OCI-LY3 (cell line): ENCODE measurements around the gene GUCD1.

Experiments
- H2AFZ ChIP-seq: fragments of 200-600, 300-600 bp; shearing (Covaris generic); 2 replicates; pipeline ENCODE4 v1.6.0; 2014; ENCODE audit warnings: antibody characterized with exemption, low read depth, low read length
- H3K27ac ChIP-seq: fragments of 200-600, 300-600 bp; sonication (generic); 2 replicates; pipeline ENCODE4 v1.5.1; 2014; ENCODE audit warnings: mild to moderate bottlenecking, low read length, moderate library complexity, mixed read lengths
- H3K27me3 ChIP-seq: fragments of 200-600, 300-600 bp; sonication (generic); 2 replicates; pipeline ENCODE4 v1.6.1; 2014; ENCODE audit warnings: low read depth, low read length, mixed read lengths
- H3K36me3 ChIP-seq: fragments of 200-600, 300-600 bp; sonication (generic); replicated peaks from 2 replicates; pipeline ENCODE3; 2014; ENCODE audit warnings: low read depth, low read length, mixed read lengths
- H3K4me1 ChIP-seq: fragments of 300-600, 200-600 bp; sonication (generic); 2 replicates; pipeline ENCODE4 v1.6.1; 2014; ENCODE audit warnings: low read length, mixed read lengths
- H3K4me2 ChIP-seq: fragments of 200-600, 300-600 bp; sonication (generic); 2 replicates; pipeline ENCODE4 v1.6.1; 2014; ENCODE audit warnings: low read length, mixed read lengths
- H3K4me3 ChIP-seq: fragments of 300-600, 200-600 bp; sonication (generic); 2 replicates; pipeline ENCODE4 v1.5.1; 2014; ENCODE audit warnings: antibody characterized with exemption, mild to moderate bottlenecking, low read length, moderate library complexity
- H3K79me2 ChIP-seq: fragments of 300-600, 200-600 bp; shearing (Covaris generic); 2 replicates; pipeline ENCODE4 v1.6.1; 2014; ENCODE audit warnings: mild to moderate bottlenecking, low read length, mixed read lengths
- H3K9ac ChIP-seq: fragments of 300-600, 200-600 bp; shearing (Covaris generic); 2 replicates; pipeline ENCODE4 v1.6.0; 2014; ENCODE audit warnings: mild to moderate bottlenecking, low read length, moderate library complexity
- H3K9me3 ChIP-seq: fragments of 200-600, 300-600 bp; shearing (Covaris generic); 2 replicates; pipeline ENCODE4 v1.6.1; 2014; ENCODE audit warnings: low read length, mixed read lengths; ENCODE audit not compliant: insufficient read depth
- H4K20me1 ChIP-seq: fragments of 200-600, 300-600 bp; sonication (generic); 2 replicates; pipeline ENCODE4 v1.6.1; 2016; ENCODE audit warnings: low read length, mixed read lengths; ENCODE audit not compliant: insufficient read depth
- EZH2phosphoT487 ChIP-seq: fragments of 200-600 bp; shearing (Covaris generic); IDR thresholded peaks from 2 replicates; pipeline ENCODE4 v1.6.1; 2018; ENCODE audit warnings: antibody characterized with exemption, mixed run types, low read depth
- TF ChIP-seq, protein P1 (sequence below): fragments of 200-600, 300-600 bp; sonication (generic); IDR thresholded peaks from 2 replicates; pipeline ENCODE4 v1.5.1; 2014; ENCODE audit warnings: antibody characterized with exemption, low read length, low read depth

GUCD1 gene

DNA sequence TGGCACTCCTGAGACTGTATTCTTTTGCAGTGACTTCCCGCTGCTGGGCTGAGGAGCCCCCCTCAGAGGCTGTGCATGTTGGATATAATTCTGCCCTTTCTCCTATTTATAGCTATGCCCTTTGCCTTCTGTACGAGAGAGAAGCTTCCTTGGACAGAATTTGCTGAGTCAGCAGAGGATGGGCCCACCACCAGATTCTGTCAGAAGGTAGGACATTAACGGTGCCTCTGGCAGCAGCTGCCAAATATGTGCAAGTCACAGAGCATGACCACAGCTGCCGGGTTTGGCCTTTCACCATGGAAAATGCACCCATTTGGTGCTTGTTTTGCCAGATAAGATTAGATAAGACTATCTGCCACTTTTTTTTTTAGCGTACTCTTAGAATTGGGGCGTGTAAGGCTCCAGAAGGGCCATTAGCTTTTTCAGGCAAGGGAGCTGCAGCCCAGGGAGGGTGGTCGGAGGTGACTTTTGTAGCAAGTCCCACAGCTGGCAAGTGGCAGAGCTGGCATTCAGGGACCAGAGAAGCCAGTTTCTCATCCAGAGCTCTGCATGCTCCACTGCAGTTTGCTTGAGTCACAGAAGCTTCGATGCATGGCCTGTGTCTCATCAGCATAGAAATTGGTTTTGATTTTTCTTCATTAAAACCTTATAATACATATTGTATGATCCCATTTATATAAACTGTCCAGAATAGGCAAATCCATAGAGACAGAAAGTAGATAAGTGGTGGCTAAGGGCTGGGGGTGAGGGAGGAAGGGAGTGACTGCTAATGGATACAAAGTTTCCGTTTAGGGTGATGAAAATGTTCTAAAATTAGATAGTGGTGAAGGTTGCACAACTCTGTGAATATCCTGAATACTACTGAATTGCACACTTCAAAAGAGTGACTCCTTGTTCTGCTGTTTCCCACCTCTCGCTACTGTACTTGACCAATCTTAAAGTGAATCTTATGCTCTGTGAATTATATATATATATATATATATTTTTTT is 44.0 kb downstream of the GUCD1 start:
- peaks cover 7% of the 10 kb centered on the region; the same call in 1 of the 2 replicates for H3K27me3 ChIP-seq
- no peak overlapping the region for H3K4me2 ChIP-seq
- TF ChIP-seq, protein P1, sequence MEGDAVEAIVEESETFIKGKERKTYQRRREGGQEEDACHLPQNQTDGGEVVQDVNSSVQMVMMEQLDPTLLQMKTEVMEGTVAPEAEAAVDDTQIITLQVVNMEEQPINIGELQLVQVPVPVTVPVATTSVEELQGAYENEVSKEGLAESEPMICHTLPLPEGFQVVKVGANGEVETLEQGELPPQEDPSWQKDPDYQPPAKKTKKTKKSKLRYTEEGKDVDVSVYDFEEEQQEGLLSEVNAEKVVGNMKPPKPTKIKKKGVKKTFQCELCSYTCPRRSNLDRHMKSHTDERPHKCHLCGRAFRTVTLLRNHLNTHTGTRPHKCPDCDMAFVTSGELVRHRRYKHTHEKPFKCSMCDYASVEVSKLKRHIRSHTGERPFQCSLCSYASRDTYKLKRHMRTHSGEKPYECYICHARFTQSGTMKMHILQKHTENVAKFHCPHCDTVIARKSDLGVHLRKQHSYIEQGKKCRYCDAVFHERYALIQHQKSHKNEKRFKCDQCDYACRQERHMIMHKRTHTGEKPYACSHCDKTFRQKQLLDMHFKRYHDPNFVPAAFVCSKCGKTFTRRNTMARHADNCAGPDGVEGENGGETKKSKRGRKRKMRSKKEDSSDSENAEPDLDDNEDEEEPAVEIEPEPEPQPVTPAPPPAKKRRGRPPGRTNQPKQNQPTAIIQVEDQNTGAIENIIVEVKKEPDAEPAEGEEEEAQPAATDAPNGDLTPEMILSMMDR, result no peak
- TF ChIP-seq EZH2phosphoT487, result no peak
- no peak overlapping the region for H3K4me3 ChIP-seq
- peaks cover 45% of the 10 kb centered on the region for H3K4me1 ChIP-seq
- no peak overlapping the region for H3K27ac ChIP-seq
- H3K79me2 ChIP-seq, result no peaks in the 10 kb centered on the region
- H3K9ac ChIP-seq, result no peak overlapping the region
- no peaks in the 10 kb centered on the region for H4K20me1 ChIP-seq
- no peak overlapping the region for H2AFZ ChIP-seq
- no peaks in the 10 kb centered on the region for H3K9me3 ChIP-seq
- H3K36me3 ChIP-seq, result no peaks in the 10 kb centered on the region

DNA sequence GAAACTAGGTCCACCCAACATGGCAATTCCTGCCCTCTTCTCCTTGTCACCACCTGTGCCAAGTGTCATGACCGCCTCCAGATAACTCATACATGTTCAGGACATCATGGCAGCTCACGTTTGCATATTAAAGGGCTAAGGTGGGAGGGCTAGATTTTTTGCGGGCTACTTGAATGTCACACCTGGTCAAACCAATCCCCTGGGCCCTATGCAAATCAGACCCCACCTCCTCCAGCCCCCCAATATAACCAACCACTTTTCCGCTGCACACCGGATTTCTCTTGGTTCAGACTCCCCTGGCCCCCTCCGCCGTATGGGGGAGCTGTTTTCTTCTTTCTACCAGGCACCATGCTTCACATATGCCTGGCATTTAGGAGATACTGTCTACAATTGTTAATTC is 47.2 kb downstream of the GUCD1 start:
- Histone ChIP-seq H3K79me2 (no peaks in the 10 kb centered on the region), H3K27ac (no peak overlapping the region), H4K20me1 (no peaks in the 10 kb centered on the region), H3K4me3 (no peak overlapping the region), H3K9ac (no peak overlapping the region), H3K27me3 (peaks cover 7% of the 10 kb centered on the region; the same call in 1 of the 2 replicates), H3K36me3 (no peaks in the 10 kb centered on the region), H3K4me1 (peaks cover 37% of the 10 kb centered on the region), H3K9me3 (no peaks in the 10 kb centered on the region), H2AFZ (no peak overlapping the region), H3K4me2 (no peak overlapping the region)
- TF ChIP-seq EZH2phosphoT487, result no peak
- TF ChIP-seq, protein P1, result peak; percentile 23; the same call in 1 of the 2 replicates

DNA sequence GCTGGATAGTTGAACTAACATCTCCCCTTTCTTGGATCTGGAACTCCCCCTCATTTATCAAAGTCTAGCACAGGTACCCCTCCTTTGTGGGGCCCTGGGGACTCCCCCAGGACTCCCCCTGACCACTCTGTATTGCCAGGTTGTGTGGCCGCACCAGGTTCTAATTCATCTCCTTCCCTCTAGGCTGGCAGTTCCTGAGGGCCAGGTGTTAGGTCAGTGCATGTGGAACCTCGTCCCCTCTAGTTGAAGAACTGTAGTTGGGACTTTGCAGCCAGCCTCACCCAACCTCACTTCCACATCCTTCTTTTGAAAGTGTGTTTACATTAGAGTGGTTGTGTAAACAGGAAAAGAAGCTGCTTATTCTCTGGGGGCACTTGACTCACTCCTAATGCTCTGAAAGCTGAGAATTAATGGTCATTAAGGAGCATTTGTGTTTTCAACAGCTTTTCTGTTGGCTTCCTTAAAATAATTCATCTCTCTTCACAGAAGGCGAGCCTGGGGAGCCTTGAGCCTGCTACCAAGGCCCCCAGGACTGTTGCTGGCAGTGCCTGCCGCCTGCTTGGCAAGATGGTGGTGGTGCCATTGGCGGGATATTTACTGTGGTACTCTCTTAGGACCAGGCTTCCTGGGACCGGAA is 48.0 kb downstream of the GUCD1 start:
- Histone ChIP-seq H3K4me3 (no peak overlapping the region), H2AFZ (no peak overlapping the region), H3K4me1 (peaks cover 37% of the 10 kb centered on the region)

More for the DNA sequence above, 48.0 kb downstream of the GUCD1 start:
- Histone ChIP-seq H3K9ac (no peak overlapping the region), H3K27ac (no peak overlapping the region), H3K79me2 (no peaks in the 10 kb centered on the region), H3K9me3 (no peaks in the 10 kb centered on the region), H3K36me3 (no peaks in the 10 kb centered on the region), H4K20me1 (no peaks in the 10 kb centered on the region), H3K27me3 (peaks cover 12% of the 10 kb centered on the region; the same call in 1 of the 2 replicates), H3K4me2 (0 out of 2 replicates have a peak overlapping the region, but pooled peaks have one; percentile 3)
- TF ChIP-seq EZH2phosphoT487, result no peak
- TF ChIP-seq, protein P1, result no peak
